Loucy (cell line): Measurements from ENCODE around the gene PACSIN3.

Experiments used
- EZH2phosphoT487 ChIP-seq: fragments of 200-600 bp; IDR thresholded peaks from 2 replicates; pipeline ENCODE4 v1.6.1; 2018; ENCODE audit warnings: antibody characterized with exemption, mild to moderate bottlenecking, moderate library complexity, borderline replicate concordance
- TF ChIP-seq, protein P1 (sequence below): fragments of 200-600 bp; sonication (generic); conservative IDR thresholded peaks from 2 replicates; pipeline ENCODE4 v1.5.1; 2014; ENCODE audit warnings: mild to moderate bottlenecking, antibody characterized with exemption, low read length

GRCh38 chr11:47235163-47235562 lies 48.9 kb upstream of the PACSIN3 start:
- TF ChIP-seq, protein P1, sequence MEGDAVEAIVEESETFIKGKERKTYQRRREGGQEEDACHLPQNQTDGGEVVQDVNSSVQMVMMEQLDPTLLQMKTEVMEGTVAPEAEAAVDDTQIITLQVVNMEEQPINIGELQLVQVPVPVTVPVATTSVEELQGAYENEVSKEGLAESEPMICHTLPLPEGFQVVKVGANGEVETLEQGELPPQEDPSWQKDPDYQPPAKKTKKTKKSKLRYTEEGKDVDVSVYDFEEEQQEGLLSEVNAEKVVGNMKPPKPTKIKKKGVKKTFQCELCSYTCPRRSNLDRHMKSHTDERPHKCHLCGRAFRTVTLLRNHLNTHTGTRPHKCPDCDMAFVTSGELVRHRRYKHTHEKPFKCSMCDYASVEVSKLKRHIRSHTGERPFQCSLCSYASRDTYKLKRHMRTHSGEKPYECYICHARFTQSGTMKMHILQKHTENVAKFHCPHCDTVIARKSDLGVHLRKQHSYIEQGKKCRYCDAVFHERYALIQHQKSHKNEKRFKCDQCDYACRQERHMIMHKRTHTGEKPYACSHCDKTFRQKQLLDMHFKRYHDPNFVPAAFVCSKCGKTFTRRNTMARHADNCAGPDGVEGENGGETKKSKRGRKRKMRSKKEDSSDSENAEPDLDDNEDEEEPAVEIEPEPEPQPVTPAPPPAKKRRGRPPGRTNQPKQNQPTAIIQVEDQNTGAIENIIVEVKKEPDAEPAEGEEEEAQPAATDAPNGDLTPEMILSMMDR = no peak
- no peak for TF ChIP-seq EZH2phosphoT487
